ENCODE measurements around the gene CCNT2. TPM values are rescaled to one million over a fixed set of nuclear protein-coding genes. Genes with fewer than 3 reads are reported as not detected.
"Not testable (repeated sequence)": the region's sequence is repeated elsewhere in the genome, so short reads cannot be mapped to it uniquely, and the experiment has no call there.

The CCNT2 gene
- total RNA-seq, 1 experiment from 2014 or later = 29.0 TPM

DNA sequence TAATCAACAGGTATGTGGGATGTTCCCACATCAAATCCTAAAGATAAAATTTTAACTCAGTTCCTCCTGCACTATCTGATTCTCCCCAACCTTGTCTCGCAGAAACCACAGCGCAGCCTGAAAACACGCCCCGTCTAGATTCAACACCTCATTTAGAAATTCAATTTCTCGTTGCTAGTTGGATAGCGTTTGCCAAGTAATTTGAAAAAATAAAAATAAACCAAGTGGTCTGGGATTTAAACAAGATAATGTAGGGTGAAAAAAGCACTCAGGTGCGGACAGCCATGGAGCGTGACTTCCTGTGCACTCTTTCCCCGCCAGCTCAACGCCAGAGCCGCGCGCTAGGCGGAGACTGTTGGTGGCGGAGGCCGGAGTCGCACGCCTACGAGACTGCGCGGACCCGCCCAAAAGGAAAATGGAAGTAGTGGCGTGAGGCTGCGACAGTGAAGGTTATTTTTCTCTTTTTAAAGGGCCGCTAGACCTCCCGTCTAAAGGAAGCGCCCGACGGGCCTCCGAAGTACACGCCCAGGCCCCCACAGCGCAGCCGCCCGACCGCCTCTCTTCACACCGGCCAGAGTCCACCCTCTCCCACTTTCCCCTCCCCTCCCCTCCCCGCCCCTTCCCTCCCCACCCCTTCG lies 615 bp upstream of the CCNT2 start:
- DNase-seq (ENCODE audit: extremely low read depth, low read depth) = no peak

DNA sequence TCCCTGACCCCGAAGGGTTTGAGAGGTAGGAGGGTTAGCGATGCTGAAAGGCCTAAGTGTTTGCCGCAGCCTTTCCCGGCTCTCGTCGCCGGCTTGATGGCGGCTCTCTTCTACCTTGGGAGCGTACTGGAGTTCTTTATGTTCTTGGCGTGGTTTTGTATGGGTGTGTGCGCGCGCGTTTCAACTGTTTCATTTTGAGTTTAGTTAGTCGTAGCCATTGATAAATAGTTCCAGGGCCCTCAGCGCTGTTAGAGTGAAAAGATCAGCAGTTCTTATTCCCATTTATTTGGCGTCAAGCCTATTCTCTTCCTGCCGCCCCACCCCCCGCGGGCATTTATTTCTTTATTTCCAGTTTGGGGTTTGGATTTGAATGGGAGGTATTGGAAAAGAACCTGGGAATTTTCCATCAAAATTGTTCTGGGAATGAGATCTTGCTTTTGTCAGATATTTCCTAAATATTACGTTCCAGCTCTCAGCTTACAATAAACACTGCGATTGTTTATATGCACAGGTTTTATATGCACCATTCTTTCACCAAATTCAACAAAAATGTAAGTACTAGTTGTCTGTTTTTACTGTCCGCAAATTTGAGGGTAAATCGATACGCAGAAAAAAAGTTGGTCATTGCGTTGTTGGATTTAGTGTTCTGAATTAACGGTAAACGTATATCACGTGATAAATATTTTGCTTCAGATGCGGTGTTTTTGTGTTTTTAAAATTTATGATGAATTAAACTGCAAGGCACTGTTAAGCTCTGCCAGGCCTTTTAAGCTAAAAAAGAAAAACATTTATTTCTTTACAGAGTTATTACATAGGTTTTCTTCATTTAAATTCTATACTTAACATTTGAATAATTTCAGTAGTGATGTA lies 954 bp downstream of the CCNT2 start:
- peak; percentile 12 for DNase-seq (ENCODE audit: extremely low read depth, low read depth)

DNA sequence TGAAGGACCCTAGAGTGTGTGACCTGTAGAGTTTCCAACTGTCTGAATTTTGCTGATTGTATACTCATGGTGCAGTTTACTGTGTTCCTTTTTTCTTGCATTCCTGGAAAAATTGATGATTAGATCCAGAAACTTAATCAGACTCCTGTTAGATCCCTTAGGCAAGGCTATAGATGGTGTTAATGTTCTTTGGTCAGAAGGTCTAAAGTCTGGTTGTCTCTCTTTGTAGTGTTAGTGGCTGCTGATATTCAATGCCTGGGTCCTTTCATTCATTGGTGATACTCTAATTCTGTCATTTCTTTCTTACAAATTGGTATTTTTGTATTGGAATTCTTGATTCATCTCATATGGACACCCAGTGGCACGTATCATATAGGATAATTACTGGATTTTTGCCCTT lies 6.3 kb downstream of the CCNT2 start:
- DNase-seq (ENCODE audit: extremely low read depth, low read depth) = no peak

DNA sequence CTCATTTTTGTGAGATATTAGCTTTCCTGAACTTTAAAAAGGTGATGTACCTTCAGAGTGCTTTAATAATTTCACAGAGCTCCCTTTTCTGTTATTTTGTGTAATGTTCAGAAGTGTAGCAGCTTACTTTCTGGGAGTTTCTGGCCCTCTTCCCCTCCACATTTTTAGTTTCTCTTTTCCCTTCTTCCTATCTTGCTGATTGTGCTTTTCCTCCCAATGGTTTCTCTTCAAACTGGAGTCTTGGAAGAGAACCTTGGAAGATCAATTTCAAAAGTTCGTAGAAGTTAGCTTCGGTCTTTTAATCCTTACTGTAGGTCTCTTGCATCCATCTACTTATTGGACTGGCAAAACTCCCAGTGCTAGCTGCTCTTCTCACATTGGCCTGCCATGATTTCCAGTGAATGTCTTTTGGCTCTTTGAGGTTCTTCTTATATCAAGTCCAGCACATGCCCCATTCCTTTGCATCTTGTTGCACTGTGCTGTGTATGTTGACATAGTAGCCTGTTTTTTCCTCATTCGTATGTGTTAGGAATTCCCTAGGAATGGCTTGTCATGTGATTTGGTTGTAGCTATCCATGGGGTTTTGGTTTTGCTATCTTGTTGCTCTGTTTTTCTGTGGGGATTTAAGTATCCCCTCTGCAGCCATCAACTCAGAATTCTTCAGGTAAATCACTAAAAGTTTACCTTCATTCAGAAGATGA lies 7.8 kb downstream of the CCNT2 start:
- no peak for DNase-seq (ENCODE audit: extremely low read depth, low read depth)

DNA sequence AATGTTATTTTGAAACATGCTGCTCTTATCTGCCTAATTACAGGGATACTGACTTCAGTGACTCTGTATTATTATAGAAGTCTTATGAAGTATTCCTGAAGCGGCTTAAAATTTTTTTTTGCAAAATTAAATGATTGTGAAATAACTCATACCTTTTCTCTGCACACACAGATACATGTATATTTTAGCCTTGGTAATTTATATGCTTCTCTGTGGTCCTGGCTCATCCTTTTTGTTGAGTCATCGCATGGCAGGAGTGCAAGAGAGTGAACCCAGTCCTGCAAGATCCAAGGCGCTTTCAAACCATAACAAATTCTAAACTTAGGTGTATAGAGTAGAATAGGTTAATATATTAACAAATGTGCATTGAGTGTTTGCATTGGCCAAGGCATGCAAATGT lies 8.6 kb downstream of the CCNT2 start:
- peak; percentile 14 for DNase-seq (ENCODE audit: extremely low read depth, low read depth)

DNA sequence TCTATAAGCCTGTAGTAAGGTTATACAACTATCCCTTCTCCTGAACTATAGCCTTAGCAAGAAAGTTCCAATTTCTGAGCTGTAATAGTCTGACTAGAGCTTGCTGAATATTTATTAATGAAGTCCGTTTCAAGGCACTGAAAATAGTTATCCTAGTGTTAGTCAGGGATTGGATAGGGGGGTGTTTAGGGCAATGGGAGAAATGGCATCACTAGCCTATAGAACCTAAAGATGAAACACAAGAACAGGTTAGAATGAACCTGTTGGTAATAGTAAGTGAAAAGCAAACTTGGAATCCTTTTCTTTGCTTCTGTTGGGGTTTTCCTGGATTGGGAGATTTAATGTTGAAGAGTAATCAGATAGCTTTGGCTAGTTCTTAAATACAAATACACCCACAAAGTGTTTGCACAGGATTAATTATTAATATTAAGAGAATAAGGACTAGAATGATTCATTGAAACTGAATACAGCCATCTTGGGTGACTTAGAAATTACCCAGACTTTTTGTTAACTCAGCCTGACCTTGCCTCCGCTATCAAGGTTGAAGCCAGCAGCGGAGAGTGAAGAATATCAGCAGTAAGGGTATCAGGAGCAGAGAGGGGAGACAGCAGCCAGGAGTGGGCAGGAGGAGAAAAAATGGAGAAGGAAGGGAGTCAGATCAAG lies 14.4 kb downstream of the CCNT2 start:
- DNase-seq (ENCODE audit: extremely low read depth, low read depth) = no peak

DNA sequence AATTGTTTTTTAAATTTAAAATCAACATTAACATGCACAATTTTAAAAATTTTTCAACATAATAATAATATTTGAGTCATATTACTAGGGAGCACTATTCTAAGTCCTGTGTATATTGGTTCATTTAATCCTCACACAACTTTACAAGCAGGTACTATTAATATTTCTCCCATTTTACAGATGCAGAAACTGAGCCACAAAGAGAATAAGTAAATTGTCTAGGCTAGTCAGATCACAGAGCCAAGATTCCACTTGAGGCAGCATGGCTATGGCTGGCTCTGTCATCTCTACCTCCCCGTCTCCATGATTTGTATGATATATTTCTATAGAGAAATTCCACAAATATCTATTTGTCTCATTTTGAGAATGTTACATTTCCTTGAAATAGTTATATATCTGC lies 15.1 kb downstream of the CCNT2 start:
- no peak for DNase-seq (ENCODE audit: extremely low read depth, low read depth)

DNA sequence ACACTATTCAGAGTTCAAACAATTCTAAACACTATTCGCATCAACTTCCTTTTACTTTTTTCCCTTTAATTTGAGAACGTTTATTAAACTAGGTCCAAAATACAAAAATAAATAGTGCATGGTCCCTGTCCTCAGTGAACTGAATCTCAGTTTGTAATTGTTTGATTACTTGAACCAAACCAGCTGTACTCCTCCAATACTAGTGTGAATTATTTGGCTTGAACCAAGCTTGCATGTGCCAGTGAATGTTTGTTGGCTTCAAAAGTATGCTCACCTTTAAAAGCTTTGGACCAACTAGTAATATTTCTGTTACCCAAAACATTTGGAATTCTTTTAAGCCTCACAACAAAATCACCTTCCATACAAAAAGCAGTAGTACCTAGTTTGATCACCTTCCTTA lies 15.5 kb downstream of the CCNT2 start:
- DNase-seq (ENCODE audit: extremely low read depth, low read depth) = no peak

DNA sequence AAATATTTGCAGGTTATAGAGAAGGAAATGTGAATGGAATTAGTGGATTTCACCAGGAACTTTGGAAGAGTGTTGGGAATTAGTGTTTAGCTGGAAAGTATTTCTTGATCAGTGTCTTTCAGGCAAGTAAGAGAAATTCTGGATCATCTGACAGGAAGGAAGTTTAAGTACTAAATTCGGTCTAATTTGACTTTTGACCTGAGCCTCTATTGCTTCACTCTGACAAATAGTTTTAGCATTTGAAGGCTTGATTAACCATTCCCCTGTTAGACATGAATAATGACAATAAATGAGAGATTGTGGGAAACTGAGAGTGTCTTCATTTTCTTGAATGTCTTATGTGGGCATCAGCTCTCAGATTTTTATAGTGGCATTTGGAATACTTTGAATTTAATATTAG lies 16.0 kb downstream of the CCNT2 start:
- DNase-seq (ENCODE audit: extremely low read depth, low read depth) = no peak

DNA sequence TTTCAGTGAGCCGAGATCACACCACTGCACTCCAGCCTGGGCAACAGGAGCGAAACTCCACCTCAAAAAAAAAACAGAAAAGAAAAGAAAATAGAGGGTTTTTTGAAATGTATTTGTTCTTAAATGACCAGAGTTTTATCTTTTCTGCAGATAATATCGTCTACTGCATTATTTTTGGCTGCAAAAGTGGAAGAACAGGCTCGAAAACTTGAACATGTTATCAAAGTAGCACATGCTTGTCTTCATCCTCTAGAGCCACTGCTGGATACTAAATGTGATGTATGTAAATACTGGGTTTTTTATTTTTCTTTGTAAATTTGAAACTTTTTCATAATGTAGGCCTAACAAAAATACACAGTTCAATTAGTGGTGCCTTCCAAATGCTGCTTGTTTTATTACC lies 18.1 kb downstream of the CCNT2 start:
- DNase-seq (ENCODE audit: extremely low read depth, low read depth) = no peak

DNA sequence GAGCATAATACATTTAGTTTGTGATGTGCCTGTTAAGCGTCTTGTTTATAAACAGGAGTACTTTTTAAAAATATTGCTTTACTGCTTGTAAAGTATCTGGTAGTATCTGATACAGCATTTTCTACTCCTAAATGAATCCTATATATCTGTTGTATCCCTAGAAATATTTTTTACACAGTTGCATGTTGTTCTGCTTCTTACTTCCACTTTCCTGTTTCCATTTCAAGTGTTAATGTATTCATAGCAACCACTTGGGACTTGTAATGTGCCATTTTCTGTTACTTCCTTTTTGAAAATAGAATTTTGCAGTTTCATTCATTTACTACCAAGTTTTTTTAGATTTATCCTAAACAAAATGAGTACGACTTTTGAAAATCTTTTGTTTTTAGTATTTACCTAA lies 24.9 kb downstream of the CCNT2 start:
- DNase-seq (ENCODE audit: extremely low read depth, low read depth) = no peak

DNA sequence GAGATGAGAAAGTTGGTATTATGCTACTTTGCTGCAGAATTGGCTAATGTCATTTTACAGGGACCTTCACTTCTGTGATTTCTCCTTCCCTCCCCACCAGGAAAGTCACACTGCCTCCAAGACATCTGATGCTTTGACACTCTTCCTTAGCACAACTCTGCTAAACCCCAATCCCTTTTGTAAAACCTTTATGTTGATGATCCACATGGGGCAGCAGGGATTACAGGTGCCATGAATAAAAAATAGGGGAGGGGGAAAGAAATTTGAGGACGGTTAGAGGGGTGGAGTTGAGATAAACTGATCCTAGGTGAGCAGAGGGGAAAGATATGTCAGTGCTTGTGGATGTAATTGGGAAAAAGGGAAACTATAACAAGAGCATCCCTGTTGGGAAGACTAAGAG lies 26.4 kb downstream of the CCNT2 start:
- no peak for DNase-seq (ENCODE audit: extremely low read depth, low read depth)

DNA sequence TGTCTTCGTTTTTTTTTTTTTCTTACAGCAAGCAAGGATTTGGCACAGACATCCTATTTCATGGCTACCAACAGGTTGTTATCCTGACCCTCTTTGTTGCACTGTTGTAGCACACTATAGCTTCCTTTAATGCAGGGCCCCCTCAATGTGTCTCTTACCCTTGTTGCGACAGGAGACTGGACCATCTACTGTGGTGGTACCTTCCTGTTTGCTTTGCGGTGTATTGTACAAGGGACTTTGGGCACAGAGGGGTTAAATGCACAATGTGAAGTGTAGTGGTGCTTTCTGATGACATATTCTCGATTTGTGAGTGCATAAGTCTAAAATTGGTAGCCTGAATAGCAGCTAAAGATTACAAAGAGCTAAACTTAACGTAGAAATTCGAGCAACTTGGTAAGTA lies 27.5 kb downstream of the CCNT2 start:
- no peak for DNase-seq (ENCODE audit: extremely low read depth, low read depth)

DNA sequence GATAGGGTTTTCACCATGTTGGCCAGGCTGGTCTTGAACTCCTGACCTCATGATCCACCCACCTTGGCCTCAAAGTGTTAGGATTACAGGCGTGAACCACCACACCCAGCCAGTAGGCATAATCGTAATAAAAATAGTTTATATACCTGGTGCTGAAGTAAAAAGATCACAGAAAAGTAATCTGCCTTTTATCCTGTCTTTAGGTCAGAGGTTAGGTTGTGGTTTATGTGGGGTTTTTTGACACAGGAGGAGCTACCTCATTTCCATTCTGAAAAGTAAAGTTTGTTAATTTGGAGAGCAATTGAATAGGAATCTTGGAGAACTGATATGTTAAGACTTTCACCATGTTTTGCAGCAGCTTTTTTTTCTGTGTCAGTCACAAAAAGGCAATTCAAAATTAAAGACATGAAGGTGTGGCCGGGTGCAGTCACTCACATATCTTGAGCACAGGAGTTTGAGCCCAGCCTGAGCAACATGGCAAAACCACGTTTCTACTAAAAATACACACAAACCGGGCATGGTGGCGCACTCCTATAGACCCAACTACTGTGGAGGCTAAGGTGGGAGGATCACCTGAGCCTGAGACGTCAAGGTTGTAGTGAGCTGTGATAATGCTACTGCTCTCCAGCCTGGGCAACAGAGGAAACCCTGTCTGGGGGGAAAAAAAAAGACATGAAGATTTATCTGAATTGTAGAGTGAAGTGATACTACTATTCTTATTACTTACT lies 31.5 kb downstream of the CCNT2 start:
- DNase-seq (ENCODE audit: extremely low read depth, low read depth) = no peak

DNA sequence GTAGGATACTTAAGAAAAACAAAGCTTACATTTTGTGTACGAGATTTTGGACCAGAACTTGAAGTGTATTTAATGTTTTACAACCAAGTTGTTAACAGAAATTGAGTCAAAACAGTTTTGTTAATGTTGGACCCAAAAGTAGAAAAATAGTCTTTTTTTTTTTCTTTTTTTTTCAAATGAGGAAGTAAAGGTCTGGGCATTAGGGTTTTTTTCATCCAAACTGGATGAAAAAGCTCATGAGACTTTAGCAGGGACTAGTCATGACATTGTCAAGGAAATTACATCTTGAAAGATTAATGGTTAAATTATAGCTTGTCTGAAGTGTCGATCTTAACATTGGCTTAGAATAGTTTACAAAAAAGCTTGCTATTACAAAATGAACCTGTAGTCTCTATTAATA lies 32.3 kb downstream of the CCNT2 start:
- DNase-seq (ENCODE audit: extremely low read depth, low read depth) = no peak

DNA sequence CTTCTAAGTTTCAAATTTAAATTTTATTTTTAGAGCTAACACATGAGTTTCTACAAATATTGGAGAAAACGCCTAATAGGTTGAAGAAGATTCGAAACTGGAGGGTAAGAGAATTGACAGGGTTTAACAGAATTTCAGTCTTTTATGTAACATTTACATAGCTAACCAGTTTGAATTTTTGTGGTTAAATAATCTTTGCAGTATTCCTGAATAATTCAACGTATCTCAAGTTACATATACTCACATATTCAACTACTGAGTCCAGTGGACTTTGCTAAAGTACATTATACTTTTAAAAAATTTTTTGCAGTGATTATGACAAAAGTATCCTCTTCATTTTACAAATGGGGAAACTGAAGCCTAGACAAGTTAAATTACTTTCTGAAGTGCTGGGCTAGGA lies 34.0 kb downstream of the CCNT2 start:
- DNase-seq (ENCODE audit: extremely low read depth, low read depth) = no peak

DNA sequence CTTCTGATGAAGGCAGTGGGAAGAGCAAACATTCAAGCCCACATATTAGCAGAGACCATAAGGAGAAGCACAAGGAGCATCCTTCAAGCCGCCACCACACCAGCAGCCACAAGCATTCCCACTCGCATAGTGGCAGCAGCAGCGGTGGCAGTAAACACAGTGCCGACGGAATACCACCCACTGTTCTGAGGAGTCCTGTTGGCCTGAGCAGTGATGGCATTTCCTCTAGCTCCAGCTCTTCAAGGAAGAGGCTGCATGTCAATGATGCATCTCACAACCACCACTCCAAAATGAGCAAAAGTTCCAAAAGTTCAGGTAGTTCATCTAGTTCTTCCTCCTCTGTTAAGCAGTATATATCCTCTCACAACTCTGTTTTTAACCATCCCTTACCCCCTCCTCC lies 35.4 kb downstream of the CCNT2 start:
- no peak for DNase-seq (ENCODE audit: extremely low read depth, low read depth)

DNA sequence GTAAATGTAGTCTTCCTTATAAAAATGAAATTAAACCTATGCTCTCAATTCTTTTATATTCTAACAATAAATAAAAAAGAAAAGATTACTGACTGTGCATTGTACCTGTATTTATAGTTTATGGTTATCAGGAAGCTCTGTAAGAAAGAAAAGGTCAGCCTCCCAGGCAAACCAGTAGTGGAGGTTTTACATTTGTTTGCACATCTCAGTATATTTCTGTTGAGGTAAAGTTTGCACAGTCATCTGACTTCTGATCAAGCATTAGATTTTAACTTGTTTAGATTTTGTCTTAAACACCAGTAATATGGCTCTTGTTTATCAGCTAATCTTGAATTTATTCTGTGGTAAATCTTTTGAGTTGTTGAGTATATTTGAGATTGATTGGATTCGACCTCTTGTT lies 37.1 kb downstream of the CCNT2 start:
- DNase-seq (ENCODE audit: extremely low read depth, low read depth) = no peak

DNA sequence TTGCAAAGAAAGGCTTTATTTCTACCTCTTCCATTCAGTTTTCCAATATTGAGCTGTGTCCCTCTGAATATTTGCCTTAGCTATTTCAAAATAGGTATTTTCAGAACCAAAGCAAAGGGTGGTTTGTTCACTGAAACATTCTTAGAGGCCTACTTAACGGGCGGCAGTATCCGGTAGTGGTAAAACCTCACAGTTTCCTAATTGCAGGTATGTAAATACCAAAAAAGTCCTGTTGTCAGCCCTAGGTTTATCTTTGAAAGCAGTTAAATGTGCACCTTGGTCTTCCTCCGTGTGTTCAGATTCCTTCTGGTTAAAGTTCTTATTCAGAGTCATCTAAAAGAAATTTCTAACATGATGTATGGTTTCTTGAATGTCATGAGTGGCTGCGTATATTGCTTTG lies 38.9 kb downstream of the CCNT2 start:
- DNase-seq (ENCODE audit: extremely low read depth, low read depth) = no peak

DNA sequence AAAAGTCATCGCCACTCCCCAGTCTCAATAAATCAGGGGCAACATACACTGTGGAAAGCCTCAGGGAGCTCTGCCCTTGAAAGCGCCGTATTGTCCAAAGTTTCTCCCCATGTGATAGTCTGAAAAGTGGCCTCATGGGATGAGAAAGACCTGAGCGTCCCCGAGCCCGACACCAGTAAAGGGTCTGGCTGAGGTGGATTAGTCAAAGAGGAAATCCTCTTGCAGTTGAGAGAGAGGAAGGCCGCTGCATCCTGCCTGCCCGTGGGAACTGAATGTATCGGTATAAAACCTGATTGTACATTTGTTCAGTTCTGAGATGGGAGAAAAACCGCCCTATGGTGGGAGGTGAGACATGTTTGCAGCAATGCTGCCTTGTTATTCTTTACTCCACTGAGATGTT lies 48.5 kb downstream of the CCNT2 start:
- DNase-seq (ENCODE audit: extremely low read depth, low read depth) = not testable (repeated sequence)
